Fibroblast of villous mesenchyme (primary cell): Measurements from ENCODE around the gene FEN1. TPM values are rescaled to one million over a fixed set of nuclear protein-coding genes. Genes with fewer than 3 reads are reported as not detected.

Experiments used
- DNase-seq: peaks from one replicate; pipeline ENCODE4 v3.0.0-alpha.2; 2010; ENCODE audit warnings: low read depth
- H3K4me3 ChIP-seq: 2 replicates; pipeline ENCODE4 v1.5.1; 2011; ENCODE audit warnings: low read depth, mild to moderate bottlenecking, low read length
- total RNA-seq: library from RNA; depleted of rRNA; stranded (reverse); fragments of >200 nt; gene quantifications from 2 replicates; pipeline ENCODE4 v1.2.3, GENCODE V29; 2012
- TF ChIP-seq, protein P1 (sequence below): IDR thresholded peaks from 2 replicates; pipeline ENCODE4 v1.5.1; 2012; ENCODE audit warnings: low read depth, mild to moderate bottlenecking, low read length; ENCODE audit not compliant: insufficient read depth

FEN1 gene
- total RNA-seq, 1 donor: 27.6 TPM

DNA sequence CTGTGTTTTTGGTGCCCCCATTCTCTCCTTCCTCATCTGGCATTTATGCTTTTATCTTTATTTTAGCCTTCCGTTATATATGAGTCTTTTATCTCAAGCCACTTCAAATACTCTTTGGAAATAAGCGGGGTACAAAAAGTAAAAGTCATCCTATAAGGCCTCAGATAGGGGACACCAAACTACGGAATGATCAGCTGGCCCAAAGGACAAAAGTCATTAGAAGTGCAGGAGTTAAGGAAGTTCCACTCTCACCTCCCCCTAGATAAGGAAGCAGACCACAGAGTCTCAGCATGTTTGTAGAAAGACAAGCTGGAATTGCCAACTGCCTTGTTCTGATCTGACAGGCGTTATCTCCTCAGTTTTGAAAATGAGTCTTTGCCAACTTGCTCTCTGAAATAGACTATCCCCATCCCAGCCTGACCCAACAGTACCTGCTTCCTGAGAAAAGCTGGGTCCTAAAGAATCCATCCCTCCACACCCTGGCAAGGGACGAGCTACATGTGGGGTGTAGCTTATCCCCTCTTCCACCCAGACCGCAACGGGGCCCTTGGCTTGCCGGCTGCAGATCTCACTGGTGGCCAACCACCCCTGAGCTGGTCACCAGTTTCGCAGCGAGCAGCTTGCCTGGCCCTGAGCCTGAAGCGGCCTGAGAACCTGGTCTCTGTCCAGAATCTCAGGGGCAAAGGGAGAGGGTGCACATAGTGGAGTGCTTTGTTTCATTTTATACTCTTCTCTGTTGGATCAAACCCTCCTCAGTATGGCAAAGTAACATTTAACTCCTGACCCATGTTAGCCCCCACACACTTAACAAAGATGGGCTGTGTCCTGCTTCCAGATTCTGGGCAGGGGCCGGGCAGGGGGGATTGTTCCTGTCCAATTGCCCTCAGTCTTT lies 49.2 kb downstream of the FEN1 start:
- TF ChIP-seq, protein P1, sequence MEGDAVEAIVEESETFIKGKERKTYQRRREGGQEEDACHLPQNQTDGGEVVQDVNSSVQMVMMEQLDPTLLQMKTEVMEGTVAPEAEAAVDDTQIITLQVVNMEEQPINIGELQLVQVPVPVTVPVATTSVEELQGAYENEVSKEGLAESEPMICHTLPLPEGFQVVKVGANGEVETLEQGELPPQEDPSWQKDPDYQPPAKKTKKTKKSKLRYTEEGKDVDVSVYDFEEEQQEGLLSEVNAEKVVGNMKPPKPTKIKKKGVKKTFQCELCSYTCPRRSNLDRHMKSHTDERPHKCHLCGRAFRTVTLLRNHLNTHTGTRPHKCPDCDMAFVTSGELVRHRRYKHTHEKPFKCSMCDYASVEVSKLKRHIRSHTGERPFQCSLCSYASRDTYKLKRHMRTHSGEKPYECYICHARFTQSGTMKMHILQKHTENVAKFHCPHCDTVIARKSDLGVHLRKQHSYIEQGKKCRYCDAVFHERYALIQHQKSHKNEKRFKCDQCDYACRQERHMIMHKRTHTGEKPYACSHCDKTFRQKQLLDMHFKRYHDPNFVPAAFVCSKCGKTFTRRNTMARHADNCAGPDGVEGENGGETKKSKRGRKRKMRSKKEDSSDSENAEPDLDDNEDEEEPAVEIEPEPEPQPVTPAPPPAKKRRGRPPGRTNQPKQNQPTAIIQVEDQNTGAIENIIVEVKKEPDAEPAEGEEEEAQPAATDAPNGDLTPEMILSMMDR: no peak
- H3K4me3 ChIP-seq: no peak overlapping the region
- no peak for DNase-seq

DNA sequence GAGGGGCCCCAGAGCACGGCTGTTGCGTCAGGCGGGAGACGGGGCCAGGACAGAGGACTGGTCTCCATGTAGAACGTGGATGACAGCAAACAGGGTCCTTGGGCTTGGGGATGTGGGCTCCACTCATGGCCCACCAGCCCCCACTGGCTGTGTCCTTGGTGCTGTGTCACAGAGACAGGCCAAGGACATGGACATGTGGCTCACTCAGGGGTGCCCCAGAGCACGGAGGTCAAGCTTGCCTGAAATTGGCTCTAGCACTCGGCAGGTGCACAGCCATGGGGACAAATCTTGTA lies 49.8 kb downstream of the FEN1 start:
- no peak for DNase-seq
- TF ChIP-seq, protein P1: no peak
- no peak overlapping the region for H3K4me3 ChIP-seq

DNA sequence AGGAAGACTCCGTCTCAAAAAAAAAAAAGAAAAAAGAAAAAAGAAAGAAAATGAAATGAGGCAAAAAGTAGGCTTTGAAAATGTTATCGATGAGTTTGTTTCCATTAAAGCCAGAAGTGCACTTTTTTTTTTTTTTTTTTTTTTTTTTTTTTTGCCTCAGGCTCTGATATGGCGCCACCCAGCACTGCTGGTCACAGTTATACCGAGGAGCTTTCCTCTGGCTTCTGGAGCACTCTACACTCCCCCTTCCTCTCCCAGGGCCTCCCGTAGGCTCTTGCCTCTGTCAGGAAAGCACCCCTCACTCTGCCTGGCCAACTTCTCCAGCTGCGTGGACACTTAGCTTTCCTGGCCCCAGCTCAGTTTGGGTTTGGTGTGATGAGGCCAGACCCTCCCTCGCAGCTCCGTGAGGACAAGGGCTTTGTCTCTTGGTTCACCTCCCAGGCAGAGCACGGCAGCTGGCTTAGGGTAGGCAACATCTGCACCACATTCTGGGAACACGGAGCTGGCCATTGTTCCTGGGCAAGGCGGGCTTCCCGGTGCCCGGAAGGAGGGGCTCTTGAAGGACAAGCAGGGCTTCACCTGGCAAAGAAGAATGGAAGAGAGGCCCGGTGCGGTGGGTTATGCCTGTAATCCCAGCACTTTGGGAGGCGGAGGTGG lies 52.3 kb downstream of the FEN1 start:
- TF ChIP-seq, protein P1: no peak
- H3K4me3 ChIP-seq: no peak overlapping the region
- DNase-seq: no peak

DNA sequence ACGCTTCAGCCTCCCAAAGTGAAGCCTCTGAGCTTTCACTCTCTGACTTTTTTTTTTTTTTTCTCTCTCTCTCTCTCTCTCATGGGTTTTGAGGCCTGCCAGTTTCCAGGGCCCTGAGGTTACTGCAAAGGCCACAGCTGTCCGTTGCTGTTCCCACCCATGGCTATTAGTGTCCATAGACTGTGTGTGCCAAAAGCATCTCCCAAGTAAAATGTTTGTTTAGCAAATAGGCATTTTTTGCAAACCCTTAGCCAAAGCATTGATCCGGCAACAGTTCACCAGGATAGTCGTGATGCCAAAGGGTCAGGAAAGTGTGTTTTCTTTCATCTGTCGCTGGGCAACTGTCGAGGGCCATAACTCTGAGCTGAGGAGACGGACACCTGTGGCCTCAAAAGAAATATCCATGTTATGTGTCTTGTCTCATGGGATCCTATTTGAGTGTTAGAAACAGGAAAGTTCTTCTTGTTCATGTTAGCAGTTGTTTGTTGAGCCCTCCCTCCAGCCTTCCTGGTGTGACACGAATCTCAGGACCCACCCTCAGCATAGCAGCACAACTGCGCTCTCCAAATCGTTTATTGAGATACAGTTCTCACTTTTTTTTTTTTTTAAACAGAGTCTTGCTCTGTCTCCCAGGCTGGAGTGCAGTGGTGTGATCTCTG lies 53.8 kb downstream of the FEN1 start:
- no peak overlapping the region for H3K4me3 ChIP-seq
- TF ChIP-seq, protein P1: no peak
- no peak for DNase-seq

Other genes starting within 250 kb of the FEN1 start
- 0.43 and 2.6 TPM in 2 replicates for gene SYT7, start 211.8 kb upstream of the FEN1 start, total RNA-seq
- 2.2 and 2.6 TPM in 2 replicates for gene DAGLA, start 112.5 kb upstream of the FEN1 start, total RNA-seq
- 2.6 and 9.7 TPM in 2 replicates for gene MYRF, start 40.3 kb upstream of the FEN1 start, total RNA-seq
- gene TMEM258, start 312 bp upstream of the FEN1 start, total RNA-seq: 40.6 and 76.4 TPM in 2 replicates
- gene FADS1, start 24.1 kb downstream of the FEN1 start, total RNA-seq: 190 and 244 TPM in 2 replicates
- 713 and 741 TPM in 2 replicates for gene FADS2, start 35.4 kb downstream of the FEN1 start, total RNA-seq
- 94.7 and 126 TPM in 2 replicates for gene FADS3, start 98.6 kb downstream of the FEN1 start, total RNA-seq
- gene RAB3IL1, start 124.7 kb downstream of the FEN1 start, total RNA-seq: 6.9 and 10.6 TPM in 2 replicates
- gene BEST1, start 157.4 kb downstream of the FEN1 start, total RNA-seq: 3.0 and 3.2 TPM in 2 replicates
- gene FTH1, start 174.7 kb downstream of the FEN1 start, total RNA-seq: 453 and 708 TPM in 2 replicates